Stimulated activated memory B cell treated with anti-CD40 and anti-IgM and Interleukin-4, amounts not matched to agents 10 μg/mL and 1 μg/mL and 100 μg/mL, for 72 hours (primary cell): ENCODE results near the gene NRP1.

ENCODE experiments used
- ATAC-seq: fragments of 150-1000 bp; cut with Tn5 transposase; 2 replicates; pipeline ENCODE4 v1.10.0; 2021
- H3K27ac Mint-ChIP-seq: one replicate; pipeline ENCODE4 v1.8.0; 2022; ENCODE audit warnings: mild to moderate bottlenecking, mixed read lengths
- H3K27me3 Mint-ChIP-seq: one replicate; pipeline ENCODE4 v1.8.0; 2022; ENCODE audit warnings: mixed read lengths
- H3K36me3 Mint-ChIP-seq: one replicate; pipeline ENCODE4 v1.8.0; 2022; ENCODE audit warnings: mixed read lengths
- H3K4me1 Mint-ChIP-seq: one replicate; pipeline ENCODE4 v1.8.0; 2022; ENCODE audit warnings: mixed read lengths
- H3K4me3 Mint-ChIP-seq: one replicate; pipeline ENCODE4 v1.8.0; 2022; ENCODE audit warnings: mild to moderate bottlenecking, moderate library complexity, mixed read lengths
- H3K9me3 Mint-ChIP-seq: one replicate; pipeline ENCODE4 v1.8.0; 2022; ENCODE audit warnings: mixed read lengths

Gene NRP1

GRCh38 chr10:33276282-33276923 lies 58.1 kb downstream of the NRP1 start:
- ATAC-seq: no peak
- H3K27me3 Mint-ChIP-seq: peaks cover 13% of the 10 kb centered on the region
- no peak overlapping the region for H3K27ac Mint-ChIP-seq
- H3K4me3 Mint-ChIP-seq: no peak overlapping the region
- H3K4me1 Mint-ChIP-seq: no peaks in the 10 kb centered on the region
- no peaks in the 10 kb centered on the region for H3K36me3 Mint-ChIP-seq
- no peaks in the 10 kb centered on the region for H3K9me3 Mint-ChIP-seq

GRCh38 chr10:33274096-33274785 lies 60.2 kb downstream of the NRP1 start:
- ATAC-seq: no peak
- no peaks in the 10 kb centered on the region for H3K9me3 Mint-ChIP-seq
- no peak overlapping the region for H3K27ac Mint-ChIP-seq
- no peaks in the 10 kb centered on the region for H3K4me1 Mint-ChIP-seq
- H3K36me3 Mint-ChIP-seq: no peaks in the 10 kb centered on the region
- peaks cover 22% of the 10 kb centered on the region for H3K27me3 Mint-ChIP-seq
- H3K4me3 Mint-ChIP-seq: no peak overlapping the region

GRCh38 chr10:33273295-33274002 lies 61.0 kb downstream of the NRP1 start:
- H3K4me1 Mint-ChIP-seq: no peaks in the 10 kb centered on the region
- no peak overlapping the region for H3K4me3 Mint-ChIP-seq
- H3K27ac Mint-ChIP-seq: no peak overlapping the region
- H3K9me3 Mint-ChIP-seq: no peaks in the 10 kb centered on the region
- no peaks in the 10 kb centered on the region for H3K36me3 Mint-ChIP-seq
- no peak for ATAC-seq
- H3K27me3 Mint-ChIP-seq: peaks cover 22% of the 10 kb centered on the region

GRCh38 chr10:33272635-33273034 lies 61.8 kb downstream of the NRP1 start:
- no peak overlapping the region for H3K27ac Mint-ChIP-seq
- no peaks in the 10 kb centered on the region for H3K36me3 Mint-ChIP-seq
- H3K9me3 Mint-ChIP-seq: no peaks in the 10 kb centered on the region

GRCh38 chr10:33271969-33272583 lies 62.4 kb downstream of the NRP1 start:
- Mint-ChIP-seq H3K36me3 (no peaks in the 10 kb centered on the region), H3K4me3 (no peak overlapping the region), H3K4me1 (no peaks in the 10 kb centered on the region), H3K27ac (no peak overlapping the region), H3K27me3 (peaks cover 14% of the 10 kb centered on the region), H3K9me3 (no peaks in the 10 kb centered on the region)
- no peak for ATAC-seq

More at GRCh38 chr10:33272635-33273034, 61.8 kb downstream of the NRP1 start:
- H3K4me3 Mint-ChIP-seq: no peak overlapping the region
- no peak for ATAC-seq
- H3K27me3 Mint-ChIP-seq: peaks cover 17% of the 10 kb centered on the region
- no peaks in the 10 kb centered on the region for H3K4me1 Mint-ChIP-seq

- no peak overlapping the region for H3K4me3 Mint-ChIP-seq
- peaks cover 14% of the 10 kb centered on the region for H3K27me3 Mint-ChIP-seq
- peaks cover 2% of the 10 kb centered on the region for H3K9me3 Mint-ChIP-seq
- no peak for ATAC-seq
- no peaks in the 10 kb centered on the region for H3K36me3 Mint-ChIP-seq
- H3K4me1 Mint-ChIP-seq: no peaks in the 10 kb centered on the region
- no peak overlapping the region for H3K27ac Mint-ChIP-seq
Observed at GRCh38 chr10:33270971-33271370, 63.5 kb downstream of the NRP1 start.

- ATAC-seq: no peak
- Mint-ChIP-seq H3K9me3 (peaks cover 3% of the 10 kb centered on the region), H3K4me3 (no peak overlapping the region), H3K27ac (no peak overlapping the region), H3K4me1 (no peaks in the 10 kb centered on the region), H3K36me3 (no peaks in the 10 kb centered on the region), H3K27me3 (peaks cover 18% of the 10 kb centered on the region)
Observed at GRCh38 chr10:33267708-33268107, 66.8 kb downstream of the NRP1 start.

GRCh38 chr10:33265621-33266020 lies 68.8 kb downstream of the NRP1 start:
- H3K27me3 Mint-ChIP-seq: peaks cover 11% of the 10 kb centered on the region
- no peak overlapping the region for H3K4me3 Mint-ChIP-seq
- no peak for ATAC-seq
- no peak overlapping the region for H3K27ac Mint-ChIP-seq
- peaks cover 5% of the 10 kb centered on the region for H3K9me3 Mint-ChIP-seq
- no peaks in the 10 kb centered on the region for H3K36me3 Mint-ChIP-seq
- no peaks in the 10 kb centered on the region for H3K4me1 Mint-ChIP-seq

GRCh38 chr10:33263453-33263852 lies 71.0 kb downstream of the NRP1 start:
- H3K27ac Mint-ChIP-seq: no peak overlapping the region
- no peak overlapping the region for H3K4me3 Mint-ChIP-seq
- no peaks in the 10 kb centered on the region for H3K4me1 Mint-ChIP-seq
- H3K27me3 Mint-ChIP-seq: peaks cover 18% of the 10 kb centered on the region
- peaks cover 5% of the 10 kb centered on the region for H3K9me3 Mint-ChIP-seq
- ATAC-seq: no peak
- H3K36me3 Mint-ChIP-seq: no peaks in the 10 kb centered on the region

- ATAC-seq: no peak
- H3K27me3 Mint-ChIP-seq: peaks cover 19% of the 10 kb centered on the region
- H3K36me3 Mint-ChIP-seq: no peaks in the 10 kb centered on the region
- H3K27ac Mint-ChIP-seq: no peak overlapping the region
- peaks cover 5% of the 10 kb centered on the region for H3K9me3 Mint-ChIP-seq
- H3K4me1 Mint-ChIP-seq: no peaks in the 10 kb centered on the region
- H3K4me3 Mint-ChIP-seq: no peak overlapping the region
Observed at GRCh38 chr10:33262871-33263270, 71.6 kb downstream of the NRP1 start.

- peaks cover 19% of the 10 kb centered on the region for H3K27me3 Mint-ChIP-seq
- no peaks in the 10 kb centered on the region for H3K4me1 Mint-ChIP-seq
- no peak overlapping the region for H3K27ac Mint-ChIP-seq
- no peak overlapping the region for H3K4me3 Mint-ChIP-seq
- ATAC-seq: no peak
- peaks cover 2% of the 10 kb centered on the region for H3K9me3 Mint-ChIP-seq
- no peaks in the 10 kb centered on the region for H3K36me3 Mint-ChIP-seq
Observed at GRCh38 chr10:33260403-33261149, 73.9 kb downstream of the NRP1 start.

GRCh38 chr10:33258967-33259366 lies 75.5 kb downstream of the NRP1 start:
- Mint-ChIP-seq H3K27ac (no peak overlapping the region), H3K27me3 (peaks cover 22% of the 10 kb centered on the region), H3K9me3 (peaks cover 2% of the 10 kb centered on the region), H3K36me3 (no peaks in the 10 kb centered on the region), H3K4me3 (no peak overlapping the region), H3K4me1 (no peaks in the 10 kb centered on the region)
- ATAC-seq: no peak

GRCh38 chr10:33257439-33258080 lies 76.9 kb downstream of the NRP1 start:
- no peaks in the 10 kb centered on the region for H3K36me3 Mint-ChIP-seq
- H3K4me3 Mint-ChIP-seq: no peak overlapping the region
- H3K27ac Mint-ChIP-seq: no peak overlapping the region
- no peak for ATAC-seq
- peaks cover 21% of the 10 kb centered on the region for H3K27me3 Mint-ChIP-seq
- no peaks in the 10 kb centered on the region for H3K4me1 Mint-ChIP-seq
- H3K9me3 Mint-ChIP-seq: peaks cover under 1% of the 10 kb centered on the region

GRCh38 chr10:33256458-33256857 lies 78.0 kb downstream of the NRP1 start:
- H3K27ac Mint-ChIP-seq: no peak overlapping the region
- H3K36me3 Mint-ChIP-seq: no peaks in the 10 kb centered on the region
- H3K27me3 Mint-ChIP-seq: peaks cover 20% of the 10 kb centered on the region
- ATAC-seq: no peak
- H3K4me3 Mint-ChIP-seq: no peak overlapping the region
- no peaks in the 10 kb centered on the region for H3K4me1 Mint-ChIP-seq
- no peaks in the 10 kb centered on the region for H3K9me3 Mint-ChIP-seq
